GM21786 (cell line): Measurements from ENCODE around the gene TMEM43.

Experiments
- ATAC-seq: cut with Tn5 transposase; IDR thresholded peaks from one replicate; pipeline ENCODE4 v1.9.1; 2021; ENCODE audit not compliant: unreplicated experiment

The TMEM43 gene

DNA sequence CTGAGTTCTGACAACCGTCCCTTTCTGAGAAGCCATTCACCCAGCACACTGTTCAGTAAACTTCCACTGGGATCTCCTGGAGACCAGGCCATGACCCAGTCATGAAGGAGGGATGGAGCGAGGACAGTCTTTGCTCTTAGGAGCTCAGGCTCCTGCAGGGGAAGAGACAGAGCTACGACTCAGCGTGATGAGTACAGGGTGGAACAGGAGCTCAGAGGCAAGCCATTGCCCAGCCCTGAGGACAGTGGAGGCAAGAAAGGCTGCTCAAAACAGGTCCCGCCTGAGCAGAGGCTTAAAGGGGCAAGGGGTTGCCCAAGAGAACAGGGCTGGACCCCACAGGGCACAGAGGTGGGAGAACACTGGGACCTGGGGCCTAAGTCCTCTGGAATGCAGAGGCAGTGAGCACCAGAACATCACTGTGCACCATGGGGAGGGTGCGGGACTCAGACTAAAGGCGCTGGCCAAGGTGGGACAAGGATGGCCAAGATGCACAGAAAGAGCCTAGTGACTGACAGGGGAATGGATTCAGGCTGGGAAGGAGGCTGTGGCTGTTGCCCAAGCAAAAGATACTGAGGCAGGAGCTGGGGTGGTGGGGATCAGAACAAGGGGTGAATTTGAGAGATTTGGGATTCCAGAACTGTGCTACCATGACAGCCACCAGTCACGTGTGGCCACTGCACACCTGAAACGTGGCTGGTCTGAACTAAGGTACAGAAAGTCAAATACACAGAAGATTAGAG is 25.8 kb downstream of the TMEM43 start:
- no peak for ATAC-seq

- no peak for ATAC-seq
Measured at GRCh38 chr3:14151471-14152083, 26.7 kb downstream of the TMEM43 start.

- ATAC-seq: no peak
Measured at GRCh38 chr3:14152233-14152962, 27.5 kb downstream of the TMEM43 start.

- no peak for ATAC-seq
Measured at GRCh38 chr3:14152963-14153355, 28.1 kb downstream of the TMEM43 start.

GRCh38 chr3:14153663-14154062 is 28.8 kb downstream of the TMEM43 start:
- no peak for ATAC-seq

DNA sequence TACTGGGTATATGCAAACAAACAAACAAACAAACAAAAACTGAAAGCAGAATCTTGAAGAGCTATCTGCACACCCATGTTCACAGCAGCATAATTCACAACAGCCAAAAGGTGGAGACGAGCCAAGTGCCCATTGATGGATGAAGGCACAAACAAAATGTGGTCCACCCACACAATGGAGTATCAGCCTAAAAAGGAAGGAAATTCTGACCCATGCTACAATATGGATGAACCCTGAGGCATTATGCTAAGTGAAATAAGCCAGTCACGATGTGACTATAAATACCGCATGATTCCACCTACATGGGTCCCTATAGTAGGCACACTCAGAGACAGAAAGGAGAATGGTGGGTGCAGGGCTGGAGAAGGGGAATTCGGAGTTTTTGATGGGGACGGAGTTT is 29.4 kb downstream of the TMEM43 start:
- ATAC-seq: no peak

DNA sequence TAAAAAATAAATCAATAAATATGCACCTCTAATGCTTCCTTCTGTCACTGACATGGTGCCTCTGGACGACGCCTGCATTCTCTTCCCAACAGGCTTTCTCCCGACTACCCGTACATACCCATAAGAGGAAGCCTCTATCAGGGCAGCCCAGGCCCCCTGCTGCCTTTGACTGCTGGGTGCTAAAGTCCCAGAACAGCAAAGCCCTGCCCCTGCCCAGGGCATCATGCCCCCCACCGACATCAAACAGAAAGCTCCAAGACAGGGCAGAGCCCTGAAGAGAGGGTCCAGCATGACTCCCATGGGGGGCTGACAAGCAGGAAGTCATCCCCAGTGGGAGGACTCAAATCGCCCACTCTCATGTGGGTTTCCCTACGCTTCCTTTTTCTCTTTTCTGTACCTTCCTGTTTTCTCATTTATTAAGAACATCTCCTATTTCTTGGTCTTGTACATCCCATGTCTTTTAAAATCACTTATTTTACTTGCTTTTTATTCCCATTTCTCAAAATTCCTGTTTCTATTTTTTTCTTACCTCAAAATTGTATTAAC is 30.1 kb downstream of the TMEM43 start:
- no peak for ATAC-seq

GRCh38 chr3:14156201-14156600 is 31.3 kb downstream of the TMEM43 start:
- no peak for ATAC-seq

GRCh38 chr3:14156843-14157561 is 32.1 kb downstream of the TMEM43 start:
- ATAC-seq: no peak

DNA sequence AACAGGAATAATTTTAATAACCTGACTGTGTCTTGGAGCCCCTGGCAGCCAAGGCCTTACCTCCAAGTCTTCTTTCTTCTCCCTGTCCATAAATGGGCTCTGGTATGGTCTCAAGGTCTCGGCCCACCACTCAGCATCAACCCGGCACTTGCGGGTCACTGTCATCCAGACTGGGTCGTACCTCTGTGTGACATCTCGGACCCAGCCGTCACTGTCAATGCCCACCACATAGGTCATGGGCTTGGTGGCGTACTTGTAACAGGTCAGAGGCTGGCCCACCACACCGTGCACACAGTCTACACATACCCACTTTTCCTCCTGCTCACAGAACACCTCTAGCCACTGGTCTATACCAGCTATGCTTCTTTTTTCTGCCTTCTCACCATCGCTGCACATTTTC is 33.1 kb downstream of the TMEM43 start:
- no peak for ATAC-seq

DNA sequence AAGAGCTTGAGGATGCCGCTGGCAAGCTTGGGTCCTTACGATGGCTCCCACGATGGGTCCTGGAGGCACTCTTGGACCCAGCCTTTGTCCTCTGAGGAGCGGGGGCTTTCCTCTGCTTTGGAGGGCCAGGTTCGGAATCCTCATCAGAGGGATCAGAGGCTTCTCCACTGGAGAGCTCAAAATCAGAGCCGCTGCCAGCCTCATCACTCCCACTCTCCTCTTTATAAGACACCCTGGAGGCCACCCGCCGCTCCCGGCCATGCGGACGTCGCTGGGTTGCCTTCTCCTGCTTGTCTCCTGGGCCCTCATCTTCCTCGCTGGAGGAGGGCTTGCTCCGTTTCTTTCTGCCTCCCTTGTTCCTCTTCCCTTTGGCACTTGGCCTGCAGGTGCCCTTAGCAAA is 33.5 kb downstream of the TMEM43 start:
- ATAC-seq: no peak

- ATAC-seq: no peak
Measured at GRCh38 chr3:14159426-14159825, 34.6 kb downstream of the TMEM43 start.

DNA sequence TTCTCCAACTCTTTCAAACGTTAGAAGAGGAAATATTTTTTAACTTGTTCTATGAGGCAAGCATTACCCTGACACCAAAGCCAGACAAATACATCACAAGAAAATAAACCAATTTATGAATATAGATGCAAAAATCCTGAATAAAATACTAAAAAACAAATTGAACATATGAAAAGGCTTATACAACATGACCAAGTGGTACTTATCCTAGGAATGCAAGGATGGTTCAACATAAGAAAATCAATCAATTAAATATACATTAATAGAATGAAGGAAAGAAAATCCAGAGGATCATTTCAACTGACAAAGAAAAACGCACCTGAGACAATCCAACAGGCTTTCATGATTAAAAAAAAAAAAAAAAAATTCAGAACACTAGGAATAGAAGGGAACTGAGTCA is 36.4 kb downstream of the TMEM43 start:
- no peak for ATAC-seq

GRCh38 chr3:14162178-14162577 is 37.3 kb downstream of the TMEM43 start:
- no peak for ATAC-seq

DNA sequence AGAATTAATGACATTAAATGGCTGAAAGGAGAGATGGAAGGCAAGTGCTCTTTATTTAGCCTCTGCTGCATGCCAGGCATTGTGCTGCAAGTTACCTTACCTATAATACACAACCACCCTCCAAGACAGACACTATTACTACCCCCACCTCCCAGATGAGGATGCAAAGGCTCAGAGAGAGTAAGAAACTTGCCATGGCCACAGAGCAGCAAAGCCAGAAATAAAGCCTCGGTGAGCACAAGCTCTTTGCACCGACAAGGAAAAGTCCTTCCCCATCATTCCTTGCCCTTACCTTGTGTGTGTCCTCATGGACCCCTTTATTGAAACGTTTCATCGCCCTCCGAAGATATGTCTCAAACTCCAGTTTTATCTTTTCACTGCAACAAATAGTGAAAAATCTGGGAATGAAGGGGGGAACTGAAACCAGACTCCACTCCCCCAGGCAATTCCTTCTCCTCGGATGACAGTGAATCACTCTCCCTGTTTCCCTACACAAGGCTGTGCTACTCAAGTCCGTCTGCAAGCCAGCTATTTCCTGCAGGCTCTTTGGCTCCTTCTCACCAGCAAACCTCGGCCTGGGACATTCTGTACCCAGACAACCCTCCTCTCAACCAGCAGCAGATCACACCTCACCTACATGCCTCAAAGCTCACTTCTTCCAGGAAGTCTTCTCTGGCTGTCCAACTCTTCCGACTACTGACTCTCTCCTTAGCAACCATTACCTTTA is 42.2 kb downstream of the TMEM43 start:
- no peak for ATAC-seq

DNA sequence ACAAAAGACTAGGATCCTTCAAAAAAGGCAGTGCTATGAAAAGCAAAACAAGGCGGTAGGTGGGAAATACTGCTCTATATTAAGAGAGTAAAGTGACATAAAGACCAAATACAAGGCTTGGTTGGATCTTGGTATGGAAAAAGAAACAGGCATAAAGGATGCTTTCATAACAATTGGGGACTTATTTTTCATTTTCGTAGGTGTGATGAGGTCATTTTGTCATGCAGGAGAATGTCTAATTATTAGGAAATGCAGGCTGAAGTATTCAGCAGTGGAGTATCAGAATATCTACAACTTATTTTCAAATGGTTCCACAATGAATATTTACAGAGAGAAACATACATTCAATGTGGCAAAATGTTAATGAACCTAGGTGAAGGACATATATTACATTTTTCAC is 44.6 kb downstream of the TMEM43 start:
- no peak for ATAC-seq

GRCh38 chr3:14169871-14170270 is 45.0 kb downstream of the TMEM43 start:
- ATAC-seq: no peak

GRCh38 chr3:14170531-14171159 is 45.8 kb downstream of the TMEM43 start:
- no peak for ATAC-seq

DNA sequence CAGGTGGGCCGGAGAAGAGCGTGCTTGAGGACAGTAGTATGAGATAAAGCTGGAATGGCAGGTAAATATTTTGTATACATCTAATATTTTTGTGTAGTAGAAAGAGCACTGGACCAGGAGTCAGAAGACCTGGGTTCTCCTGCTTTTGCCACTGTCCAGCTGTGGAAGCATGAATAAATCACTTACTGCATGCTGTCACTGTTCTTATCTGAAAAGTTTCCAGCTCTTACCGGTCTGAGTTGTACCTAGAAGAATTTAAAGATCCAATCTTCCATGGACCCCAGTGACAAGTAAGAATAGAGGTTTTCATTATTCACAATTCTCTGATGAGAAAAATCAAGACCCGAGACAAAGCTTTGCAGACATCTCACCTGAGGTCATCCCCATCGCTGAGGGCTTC is 47.6 kb downstream of the TMEM43 start:
- ATAC-seq: no peak

- no peak for ATAC-seq
Measured at GRCh38 chr3:14174483-14174882, 49.6 kb downstream of the TMEM43 start.
